Posterior vena cava (tissue), 2 donors: ENCODE data around the gene C10orf62. TPM values are rescaled to one million over a fixed set of nuclear protein-coding genes. Genes with fewer than 3 reads are reported as not detected.
"Not testable (repeated sequence)": the region's sequence is repeated elsewhere in the genome, so short reads cannot be mapped to it uniquely, and the experiment has no call there.

Experiments used
- DNase-seq: peaks from one replicate; pipeline ENCODE4 v3.0.0-alpha.2; 2020; ENCODE audit warnings: low spot score
- intact Hi-C, 2 donors: fragments of 100-400 bp; cut with DNase I; formaldehyde crosslinking; loops; one replicate each; pipeline versions ENCODE4 v1.14.1 to v1.14.2; 2022 to 2023
- total RNA-seq, 2 donors: library from RNA; stranded (reverse); fragmentation: NEBNext Ultra II Directional; extraction: Animal tissue kit (Norgen Biotek cat#: 25700); gene quantifications; one replicate each; pipeline ENCODE4 v1.2.1, GENCODE V29; 2021
- donor health status: DM: yes; HTN: yes; CAD: no.
- donor health status: DM: yes; HTN: yes; CAD: no.

The C10orf62 gene
- total RNA-seq, 2 donors from 2014 or later: 0.19 to 0.46 TPM

GRCh38 chr10:97607095-97607636 is 17.6 kb downstream of the C10orf62 start:
- intact Hi-C loops: no loop called here
- no peak for DNase-seq

- no peak for DNase-seq
- intact Hi-C loops: no loop called here
Observed at GRCh38 chr10:97608991-97609561, 19.6 kb downstream of the C10orf62 start.

GRCh38 chr10:97611473-97611872 is 22.0 kb downstream of the C10orf62 start:
- intact Hi-C loops: loop anchor here (2.0 to 5.0 kb wide), 2 partner anchors 39 kb away; partner anchors contain the start of gene ANKRD2 (in 2 of the 2)
- no peak for DNase-seq

GRCh38 chr10:97612386-97612785 is 22.9 kb downstream of the C10orf62 start:
- intact Hi-C loops: loop anchor here in 1 of 2 donors (5.0 kb wide), 1 partner anchor 40 kb away; the partner anchor contains the start of gene ANKRD2
- peak; percentile 15 for DNase-seq

- no peak for DNase-seq
- intact Hi-C loops: no loop called here
Observed at GRCh38 chr10:97618285-97618684, 28.8 kb downstream of the C10orf62 start.

- no peak for DNase-seq
- intact Hi-C loops: no loop called here
Observed at GRCh38 chr10:97618733-97619132, 29.2 kb downstream of the C10orf62 start.

- intact Hi-C loops: no loop called here
- no peak for DNase-seq
Observed at GRCh38 chr10:97623277-97623676, 33.8 kb downstream of the C10orf62 start.

GRCh38 chr10:97627731-97628130 is 38.2 kb downstream of the C10orf62 start:
- no peak for DNase-seq

GRCh38 chr10:97628228-97628627 is 38.7 kb downstream of the C10orf62 start:
- intact Hi-C loops: no loop called here
- no peak for DNase-seq

More at GRCh38 chr10:97627731-97628130, 38.2 kb downstream of the C10orf62 start:
- intact Hi-C loops: no loop called here

GRCh38 chr10:97629289-97629688 is 39.8 kb downstream of the C10orf62 start:
- no peak for DNase-seq
- intact Hi-C loops: no loop called here

GRCh38 chr10:97631098-97631497 is 41.6 kb downstream of the C10orf62 start:
- no peak for DNase-seq
- intact Hi-C loops: no loop called here

GRCh38 chr10:97632949-97633884 is 43.7 kb downstream of the C10orf62 start, which contains the start of gene MORN4:
Gene MORN4 (minus strand): TSS chr10:97633500. CDS start chr10:97619653, 13,847 bp downstream.
- DNase-seq: peak; percentile 97
- intact Hi-C loops: no loop called here

- intact Hi-C loops: no loop called here
Observed at GRCh38 chr10:97633921-97634320, 44.4 kb downstream of the C10orf62 start.

GRCh38 chr10:97635577-97635976 is 46.1 kb downstream of the C10orf62 start:
- no peak for DNase-seq
- intact Hi-C loops: loop anchor here in 1 of 2 donors (5.0 kb wide), 1 partner anchor 542 kb away; no protein-coding TSS in a partner anchor

More at GRCh38 chr10:97633921-97634320, 44.4 kb downstream of the C10orf62 start:
- DNase-seq: no peak

- not testable (repeated sequence) for DNase-seq
- intact Hi-C loops: loop anchor here in 1 of 2 donors (5.0 kb wide), 1 partner anchor 538 kb away; no protein-coding TSS in a partner anchor
Observed at GRCh38 chr10:97639090-97639489, 49.6 kb downstream of the C10orf62 start.

- intact Hi-C loops: no loop called here
Observed at GRCh38 chr10:97640174-97640867, 50.8 kb downstream of the C10orf62 start, which contains the start of gene PI4K2A. Gene PI4K2A (plus strand): TSS chr10:97640671. CDS start chr10:97640743, 72 bp downstream.

More at GRCh38 chr10:97640174-97640867, 50.8 kb downstream of the C10orf62 start, which contains the start of gene PI4K2A:
- peak; percentile 100 for DNase-seq
